Measurements from ENCODE around the gene ODF2. TPM values are rescaled to one million over a fixed set of nuclear protein-coding genes. Genes with fewer than 3 reads are reported as not detected.

The ODF2 gene
- total and polyA plus RNA-seq, 2 of the 13 experiments (the other 11 are each of a cell fraction or from before 2014, with no cell fraction given) = 9.8 to 31.3 TPM

DNA sequence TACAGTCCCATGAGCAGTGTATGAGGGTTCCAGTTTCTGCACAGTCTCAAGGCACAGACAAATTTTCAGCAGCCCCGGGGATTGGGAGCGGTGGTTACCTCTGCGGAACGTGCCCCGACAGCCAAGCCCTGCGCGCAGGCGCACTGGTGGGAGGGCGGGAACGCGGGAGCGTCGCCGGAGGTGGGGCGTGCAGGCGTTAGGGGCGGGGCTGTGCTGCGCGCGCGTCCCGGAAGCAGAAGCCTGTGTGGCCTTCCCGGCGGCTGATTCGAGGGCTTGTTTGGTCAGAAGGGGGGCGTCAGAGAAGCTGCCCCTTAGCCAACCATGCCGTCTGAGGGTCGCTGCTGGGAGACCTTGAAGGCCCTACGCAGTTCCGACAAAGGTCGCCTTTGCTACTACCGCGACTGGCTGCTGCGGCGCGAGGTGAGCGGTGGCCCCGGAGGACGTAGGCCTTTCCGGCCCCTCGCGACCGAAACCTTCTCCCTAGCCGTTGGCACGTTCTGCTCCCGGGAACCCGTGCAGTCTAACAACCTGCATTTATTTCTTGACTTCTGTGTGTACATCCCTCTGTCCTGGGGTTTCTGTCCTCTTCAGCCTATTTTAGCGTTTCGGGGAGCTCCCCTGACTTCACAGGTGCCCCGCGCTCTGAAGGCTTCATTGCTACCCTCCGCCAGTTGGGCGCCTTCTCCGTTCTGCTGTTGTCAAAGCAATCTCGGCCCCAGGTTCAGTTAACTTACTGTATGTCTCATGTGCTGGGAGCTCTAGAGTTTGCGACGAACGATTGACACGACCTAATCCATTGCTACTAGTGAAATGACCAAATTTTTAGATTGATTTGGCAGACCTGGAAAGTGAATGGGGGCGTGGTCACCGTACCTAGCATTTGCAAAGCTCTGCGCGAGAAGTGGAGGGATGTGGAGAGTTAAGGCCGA is 48.9 kb downstream of the ODF2 start, which contains the start of gene GLE1 (continued):
- peak; percentile 99 for TF ChIP-seq ARID4A (CRISPR knock-in tag; IDR thresholded peaks at IDR 0.05; ENCODE audit: borderline replicate concordance)
- TF ChIP-seq ZNF12 (CRISPR knock-in tag; IDR thresholded peaks at IDR 0.05) = 0 out of 2 replicates have a peak, but pooled peaks have one; percentile 5
- TF ChIP-seq, protein P1, sequence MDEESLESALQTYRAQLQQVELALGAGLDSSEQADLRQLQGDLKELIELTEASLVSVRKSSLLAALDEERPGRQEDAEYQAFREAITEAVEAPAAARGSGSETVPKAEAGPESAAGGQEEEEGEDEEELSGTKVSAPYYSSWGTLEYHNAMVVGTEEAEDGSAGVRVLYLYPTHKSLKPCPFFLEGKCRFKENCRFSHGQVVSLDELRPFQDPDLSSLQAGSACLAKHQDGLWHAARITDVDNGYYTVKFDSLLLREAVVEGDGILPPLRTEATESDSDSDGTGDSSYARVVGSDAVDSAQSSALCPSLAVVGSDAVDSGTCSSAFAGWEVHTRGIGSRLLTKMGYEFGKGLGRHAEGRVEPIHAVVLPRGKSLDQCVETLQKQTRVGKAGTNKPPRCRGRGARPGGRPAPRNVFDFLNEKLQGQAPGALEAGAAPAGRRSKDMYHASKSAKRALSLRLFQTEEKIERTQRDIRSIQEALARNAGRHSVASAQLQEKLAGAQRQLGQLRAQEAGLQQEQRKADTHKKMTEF (CRISPR knock-in tag; IDR thresholded peaks at IDR 0.05) = peak; percentile 73; the same call in 1 of the 2 replicates
- TF ChIP-seq AGO1 (IDR thresholded peaks at IDR 0.05; ENCODE audit: low read depth, low read length, poor library complexity, severe bottlenecking) = peak; percentile 81
- TF ChIP-seq ZNF205 (CRISPR knock-in tag; IDR thresholded peaks at IDR 0.05) = no peak; the same call in 1 of the 2 replicates
- TF ChIP-seq ZNF484 (CRISPR knock-in tag; IDR thresholded peaks at IDR 0.05; ENCODE audit: borderline replicate concordance, low read depth) = no peak
- TF ChIP-seq CCAR2 (optimal IDR thresholded peaks at IDR 0.05; ENCODE audit: low read depth, low read length) = no peak
- TF ChIP-seq, protein P2, sequence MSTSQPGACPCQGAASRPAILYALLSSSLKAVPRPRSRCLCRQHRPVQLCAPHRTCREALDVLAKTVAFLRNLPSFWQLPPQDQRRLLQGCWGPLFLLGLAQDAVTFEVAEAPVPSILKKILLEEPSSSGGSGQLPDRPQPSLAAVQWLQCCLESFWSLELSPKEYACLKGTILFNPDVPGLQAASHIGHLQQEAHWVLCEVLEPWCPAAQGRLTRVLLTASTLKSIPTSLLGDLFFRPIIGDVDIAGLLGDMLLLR (CRISPR knock-in tag; IDR thresholded peaks at IDR 0.05) = peak; percentile 71; the same call in 1 of the 2 replicates
- no peak for TF ChIP-seq TBP (CRISPR knock-in tag; IDR thresholded peaks at IDR 0.05)
- no peak; the same call in 1 of the 2 replicates for TF ChIP-seq ZNF546 (CRISPR knock-in tag; conservative IDR thresholded peaks at IDR 0.05)
- TF ChIP-seq ZNF33A (CRISPR knock-in tag; IDR thresholded peaks at IDR 0.05; ENCODE audit: borderline replicate concordance) = no peak
- TF ChIP-seq ZNF317 (CRISPR knock-in tag; IDR thresholded peaks at IDR 0.05) = peak; percentile 76
- TF ChIP-seq ZNF556 (CRISPR knock-in tag; IDR thresholded peaks at IDR 0.05; ENCODE audit: borderline replicate concordance) = no peak; the same call in 1 of the 2 replicates
- TF ChIP-seq FOXK1 (CRISPR knock-in tag; IDR thresholded peaks at IDR 0.05; ENCODE audit: borderline replicate concordance, low read depth) = peak; percentile 67; the same call in 1 of the 2 replicates
- no peak for TF ChIP-seq RFX1 (IDR thresholded peaks at IDR 0.05)
- TF ChIP-seq ZNF761 (CRISPR knock-in tag; conservative IDR thresholded peaks at IDR 0.05) = peak; percentile 72; the same call in 1 of the 2 replicates
- peak; percentile 96 for TF ChIP-seq PHF8 (CRISPR knock-in tag; IDR thresholded peaks at IDR 0.05)
- 0 out of 2 replicates have a peak, but pooled peaks have one; percentile 55 for TF ChIP-seq ZNF256 (CRISPR knock-in tag; conservative IDR thresholded peaks at IDR 0.05)
- peak; percentile 57; the same call in 1 of the 2 replicates for TF ChIP-seq SATB2 (CRISPR knock-in tag; IDR thresholded peaks at IDR 0.05)
- no peak for TF ChIP-seq ZBTB8A (CRISPR knock-in tag; IDR thresholded peaks at IDR 0.05; ENCODE audit: borderline replicate concordance, low read depth)
- TF ChIP-seq YY1 (IDR thresholded peaks at IDR 0.05; ENCODE audit: insufficient read depth, insufficient replicate concordance, low read depth, low read length) = peak; percentile 37

Measured in HepG2 (cell line).